Thyroid gland (tissue), 4 donors: ENCODE results near the gene NPHS1.

ENCODE experiments used
- POLR2A ChIP-seq, 2 donors: fragments of 450-650 bp; IDR thresholded peaks; one replicate each; pipeline ENCODE4 v1.6.1; 2017; ENCODE audit warnings: antibody characterized with exemption in 2 of 2, mild to moderate bottlenecking in 2 of 2, moderate library complexity in 1 of 2
- TF ChIP-seq, protein P1 (sequence below), 6 experiments: fragments of 200-600 bp in 3 of 6; fragments of 450-650 bp in 3 of 6; sonication (generic) in 3 of 6; IDR thresholded peaks; one replicate each; pipeline ENCODE4 v1.5.1; 2016 to 2019; ENCODE audit warnings: antibody characterized with exemption in 6 of 6, mild to moderate bottlenecking in 2 of 6, inconsistent platforms in 1 of 6, moderate library complexity in 1 of 6

DNA sequence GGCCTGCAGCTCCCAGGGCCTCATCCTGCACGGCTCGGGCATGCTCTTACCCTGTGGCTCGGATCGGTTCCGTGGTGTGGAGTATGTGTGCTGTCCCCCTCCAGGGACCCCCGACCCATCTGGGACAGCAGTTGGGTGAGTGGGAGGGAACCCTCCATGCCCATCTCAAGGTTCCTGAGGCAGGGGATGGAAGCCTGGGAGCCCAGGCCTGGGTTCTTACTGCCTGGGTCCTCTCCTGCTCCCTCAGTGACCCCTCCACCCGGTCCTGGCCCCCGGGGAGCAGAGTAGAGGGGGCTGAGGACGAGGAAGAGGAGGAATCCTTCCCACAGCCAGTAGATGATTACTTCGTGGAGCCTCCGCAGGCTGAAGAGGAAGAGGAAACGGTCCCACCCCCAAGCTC lies 19.3 kb upstream of the NPHS1 start:
- no peak for TF ChIP-seq POLR2A (IDR thresholded peaks at IDR 0.05)
- TF ChIP-seq, protein P1, sequence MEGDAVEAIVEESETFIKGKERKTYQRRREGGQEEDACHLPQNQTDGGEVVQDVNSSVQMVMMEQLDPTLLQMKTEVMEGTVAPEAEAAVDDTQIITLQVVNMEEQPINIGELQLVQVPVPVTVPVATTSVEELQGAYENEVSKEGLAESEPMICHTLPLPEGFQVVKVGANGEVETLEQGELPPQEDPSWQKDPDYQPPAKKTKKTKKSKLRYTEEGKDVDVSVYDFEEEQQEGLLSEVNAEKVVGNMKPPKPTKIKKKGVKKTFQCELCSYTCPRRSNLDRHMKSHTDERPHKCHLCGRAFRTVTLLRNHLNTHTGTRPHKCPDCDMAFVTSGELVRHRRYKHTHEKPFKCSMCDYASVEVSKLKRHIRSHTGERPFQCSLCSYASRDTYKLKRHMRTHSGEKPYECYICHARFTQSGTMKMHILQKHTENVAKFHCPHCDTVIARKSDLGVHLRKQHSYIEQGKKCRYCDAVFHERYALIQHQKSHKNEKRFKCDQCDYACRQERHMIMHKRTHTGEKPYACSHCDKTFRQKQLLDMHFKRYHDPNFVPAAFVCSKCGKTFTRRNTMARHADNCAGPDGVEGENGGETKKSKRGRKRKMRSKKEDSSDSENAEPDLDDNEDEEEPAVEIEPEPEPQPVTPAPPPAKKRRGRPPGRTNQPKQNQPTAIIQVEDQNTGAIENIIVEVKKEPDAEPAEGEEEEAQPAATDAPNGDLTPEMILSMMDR (IDR thresholded peaks at IDR 0.05) = no peak
